GM12801 (cell line): ENCODE measurements around the gene ATP6V0A1.
"Not testable (repeated sequence)": the region's sequence is repeated elsewhere in the genome, so short reads cannot be mapped to it uniquely, and the experiment has no call there.

Experiments used
- CTCF ChIP-seq: IDR thresholded peaks from one replicate; pipeline ENCODE4 v1.5.1; 2011; ENCODE audit warnings: control low read depth; ENCODE audit not compliant: insufficient read length; ENCODE audit errors: extremely low read depth

ATP6V0A1 gene

GRCh38 chr17:42544874-42545283 lies 86.2 kb downstream of the ATP6V0A1 start:
- TF ChIP-seq CTCF = no peak

- no peak for TF ChIP-seq CTCF
These were observed 88.4 kb downstream of the ATP6V0A1 start for GRCh38 chr17:42547001-42547461.

- TF ChIP-seq CTCF = no peak
These were observed 89.0 kb downstream of the ATP6V0A1 start for GRCh38 chr17:42547698-42548069.

- TF ChIP-seq CTCF = no peak
These were observed 89.6 kb downstream of the ATP6V0A1 start for GRCh38 chr17:42548070-42548837.

GRCh38 chr17:42548993-42549755 lies 90.5 kb downstream of the ATP6V0A1 start:
- no peak for TF ChIP-seq CTCF

GRCh38 chr17:42552736-42553135 lies 94.1 kb downstream of the ATP6V0A1 start, which contains the start of gene HSD17B1:
HSD17B1 (plus strand) TSS chr17:42552923; CDS start chr17:42552934, 11 bp downstream.
- TF ChIP-seq CTCF = not testable (repeated sequence)

GRCh38 chr17:42553161-42553818 lies 94.6 kb downstream of the ATP6V0A1 start:
- TF ChIP-seq CTCF = no peak
